ENCODE data around the gene PLEKHG3.

The PLEKHG3 gene

GRCh38 chr14:64728856-64729255, 24.6 kb downstream of the PLEKHG3 start:
- no peak for DNase-seq

- no peak for DNase-seq
Measured at GRCh38 chr14:64729386-64730060, 25.3 kb downstream of the PLEKHG3 start.

- no peak for DNase-seq
Measured at GRCh38 chr14:64730061-64730440, 25.8 kb downstream of the PLEKHG3 start.

GRCh38 chr14:64730681-64731080, 26.5 kb downstream of the PLEKHG3 start:
- DNase-seq = no peak

- no peak for DNase-seq
Measured at GRCh38 chr14:64731141-64731581, 26.9 kb downstream of the PLEKHG3 start.

GRCh38 chr14:64732066-64732465, 27.8 kb downstream of the PLEKHG3 start:
- no peak for DNase-seq

- no peak for DNase-seq
Measured at GRCh38 chr14:64732536-64733120, 28.4 kb downstream of the PLEKHG3 start.

GRCh38 chr14:64733321-64733720, 29.1 kb downstream of the PLEKHG3 start:
- no peak for DNase-seq

GRCh38 chr14:64733899-64734298, 29.7 kb downstream of the PLEKHG3 start:
- DNase-seq = no peak

GRCh38 chr14:64734990-64735389, 30.8 kb downstream of the PLEKHG3 start:
- DNase-seq = no peak

GRCh38 chr14:64736271-64737169, 32.3 kb downstream of the PLEKHG3 start:
- DNase-seq = no peak

- no peak for DNase-seq
Measured at GRCh38 chr14:64737391-64738280, 33.4 kb downstream of the PLEKHG3 start.

- no peak for DNase-seq
Measured at GRCh38 chr14:64738281-64738804, 34.1 kb downstream of the PLEKHG3 start.

GRCh38 chr14:64741200-64741599, 37.0 kb downstream of the PLEKHG3 start:
- DNase-seq = no peak

- DNase-seq = no peak
Measured at GRCh38 chr14:64741961-64742360, 37.7 kb downstream of the PLEKHG3 start.

GRCh38 chr14:64743061-64743460, 38.8 kb downstream of the PLEKHG3 start:
- DNase-seq = no peak

- DNase-seq = no peak
Measured at GRCh38 chr14:64745511-64746091, 41.4 kb downstream of the PLEKHG3 start.

- DNase-seq = no peak
Measured at GRCh38 chr14:64746298-64747250, 42.4 kb downstream of the PLEKHG3 start.

- DNase-seq = no peak
Measured at GRCh38 chr14:64747327-64747726, 43.1 kb downstream of the PLEKHG3 start.

- no peak for DNase-seq
Measured at GRCh38 chr14:64748521-64748920, 44.3 kb downstream of the PLEKHG3 start.

Measured in activated CD4-positive, alpha-beta T cell treated with anti-CD3 and anti-CD28 coated beads for 4 hours (primary cell).